ENCODE measurements around the gene NOP53.

DNA sequence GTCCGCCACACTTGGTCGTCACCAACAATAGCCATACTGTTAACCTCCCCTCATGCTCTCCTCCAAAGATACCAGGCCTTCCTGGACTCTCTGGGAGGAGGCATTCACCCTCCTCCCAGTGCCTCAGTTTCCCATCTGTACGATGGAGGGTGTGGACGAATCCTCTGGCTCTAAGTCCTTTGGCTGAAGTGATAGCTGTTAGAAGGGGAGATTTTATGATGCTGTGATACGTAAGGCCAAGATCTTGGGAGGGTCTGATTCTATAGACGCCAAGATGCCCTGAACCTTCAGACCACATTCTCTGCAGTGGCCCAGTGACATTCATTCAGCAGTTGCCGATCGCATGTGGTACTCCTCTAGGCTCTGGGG lies 14.8 kb upstream of the NOP53 start:
- TF ChIP-seq TAF1 (IDR thresholded peaks at IDR 0.05; ENCODE audit: borderline replicate concordance, low read depth, low read length): no peak
- no peak for TF ChIP-seq POLR2AphosphoS5 (IDR thresholded peaks at IDR 0.05; ENCODE audit: low read depth, low read length)
